ENCODE measurements around the gene UQCC2.

Gene UQCC2

DNA sequence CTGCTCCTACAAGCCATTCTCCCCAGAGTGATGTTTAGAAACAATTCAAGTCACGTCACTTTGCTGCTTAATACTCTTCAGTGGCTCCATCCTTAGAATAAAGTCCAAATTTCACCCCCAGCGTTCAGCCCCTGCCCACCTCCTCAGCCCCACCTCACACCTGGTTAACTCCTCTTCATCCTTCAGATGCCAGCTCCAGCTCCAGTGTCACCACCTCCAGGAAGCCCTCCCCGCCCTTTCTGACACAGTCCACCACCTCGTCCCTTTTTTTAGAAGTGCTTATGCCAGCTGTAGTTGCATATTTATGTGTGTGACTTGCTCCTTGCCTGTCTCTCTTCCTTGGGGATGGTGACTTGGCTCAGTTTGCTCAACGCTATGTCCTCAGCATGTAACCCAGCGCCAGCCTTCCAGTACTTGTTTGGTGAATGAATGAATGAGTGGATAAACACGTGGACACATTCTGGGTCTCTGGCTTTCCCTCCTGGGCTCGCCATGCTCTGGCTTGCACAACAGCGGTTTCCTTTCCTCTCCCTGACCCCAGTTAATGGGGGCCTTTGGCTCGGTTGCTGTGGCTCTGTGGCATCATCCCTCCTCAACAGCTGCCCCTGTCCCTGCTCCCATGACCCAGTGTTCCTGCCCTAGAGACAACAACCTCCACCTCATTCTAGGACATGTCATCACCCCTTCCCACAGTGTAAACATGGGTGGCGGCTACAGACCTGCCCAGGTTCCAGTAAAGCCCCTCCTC is 38.9 kb upstream of the UQCC2 start:
- H3K4me3 Mint-ChIP-seq = peak overlapping the region in 2 of 3 experiments; percentile 29 to 58
- no peaks in the 10 kb centered on the region for H3K9me3 Mint-ChIP-seq
- peak overlapping the region in 2 of 3 experiments; percentile 23 to 56 for H3K27ac Mint-ChIP-seq
- peaks cover 61% of the 10 kb centered on the region for H3K4me1 Mint-ChIP-seq
- H3K36me3 Mint-ChIP-seq (ENCODE audit: low read depth) = no peaks in the 10 kb centered on the region
- TF ChIP-seq, protein P1, sequence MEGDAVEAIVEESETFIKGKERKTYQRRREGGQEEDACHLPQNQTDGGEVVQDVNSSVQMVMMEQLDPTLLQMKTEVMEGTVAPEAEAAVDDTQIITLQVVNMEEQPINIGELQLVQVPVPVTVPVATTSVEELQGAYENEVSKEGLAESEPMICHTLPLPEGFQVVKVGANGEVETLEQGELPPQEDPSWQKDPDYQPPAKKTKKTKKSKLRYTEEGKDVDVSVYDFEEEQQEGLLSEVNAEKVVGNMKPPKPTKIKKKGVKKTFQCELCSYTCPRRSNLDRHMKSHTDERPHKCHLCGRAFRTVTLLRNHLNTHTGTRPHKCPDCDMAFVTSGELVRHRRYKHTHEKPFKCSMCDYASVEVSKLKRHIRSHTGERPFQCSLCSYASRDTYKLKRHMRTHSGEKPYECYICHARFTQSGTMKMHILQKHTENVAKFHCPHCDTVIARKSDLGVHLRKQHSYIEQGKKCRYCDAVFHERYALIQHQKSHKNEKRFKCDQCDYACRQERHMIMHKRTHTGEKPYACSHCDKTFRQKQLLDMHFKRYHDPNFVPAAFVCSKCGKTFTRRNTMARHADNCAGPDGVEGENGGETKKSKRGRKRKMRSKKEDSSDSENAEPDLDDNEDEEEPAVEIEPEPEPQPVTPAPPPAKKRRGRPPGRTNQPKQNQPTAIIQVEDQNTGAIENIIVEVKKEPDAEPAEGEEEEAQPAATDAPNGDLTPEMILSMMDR (IDR thresholded peaks at IDR 0.05; ENCODE audit: unreplicated experiment in 3 of 3) = no peak
- H3K27me3 Mint-ChIP-seq (ENCODE audit: low read depth) = peaks cover 25% of the 10 kb centered on the region

DNA sequence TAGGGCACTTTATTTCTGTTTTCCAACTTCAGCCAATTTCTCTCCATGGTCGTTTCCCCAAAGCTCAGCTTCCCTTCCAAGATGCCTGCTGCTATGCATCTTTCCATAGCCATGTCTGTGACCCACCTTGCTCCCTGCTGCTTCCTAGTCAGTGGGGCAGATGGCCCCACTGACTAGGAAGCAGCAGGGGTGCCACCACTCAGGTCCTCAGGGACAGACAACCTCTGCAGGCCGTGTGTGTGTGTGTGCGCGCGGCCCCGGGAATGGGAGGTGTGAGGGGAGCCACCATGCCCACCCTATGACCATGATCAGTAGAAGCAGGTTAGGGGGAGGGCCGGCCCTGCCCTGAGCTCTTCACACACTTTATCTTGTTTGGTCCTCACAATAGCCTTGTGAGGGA is 37.9 kb upstream of the UQCC2 start:
- TF ChIP-seq, protein P1 (IDR thresholded peaks at IDR 0.05; ENCODE audit: unreplicated experiment in 3 of 3) = no peak
- H3K27ac Mint-ChIP-seq = peak overlapping the region; percentile 14 to 76 (median 24)
- peaks cover 22% of the 10 kb centered on the region for H3K27me3 Mint-ChIP-seq (ENCODE audit: low read depth)
- no peak overlapping the region for H3K4me3 Mint-ChIP-seq
- no peaks in the 10 kb centered on the region for H3K36me3 Mint-ChIP-seq (ENCODE audit: low read depth)
- H3K9me3 Mint-ChIP-seq = no peaks in the 10 kb centered on the region
- H3K4me1 Mint-ChIP-seq = peaks cover 68% of the 10 kb centered on the region

DNA sequence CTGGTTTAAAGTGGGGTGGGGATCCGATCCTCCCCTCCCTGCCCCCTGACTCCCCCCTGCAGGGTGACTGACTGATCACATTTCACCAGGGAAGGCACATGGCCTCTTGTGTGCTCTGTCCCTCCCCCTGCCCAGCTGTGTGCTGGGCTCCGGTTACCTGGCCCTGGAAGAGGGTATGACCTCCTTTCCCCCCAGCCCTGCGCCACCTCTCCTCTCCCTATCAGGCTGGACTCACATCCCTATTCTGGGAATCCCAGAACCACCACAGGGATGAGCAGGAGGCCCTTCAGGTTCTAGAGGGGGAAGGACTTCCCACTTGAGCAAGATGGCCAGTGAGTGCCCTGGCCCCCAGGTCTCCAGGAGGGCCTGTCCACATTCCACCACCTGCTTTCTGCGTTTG is 37.3 kb upstream of the UQCC2 start:
- peaks cover 69% of the 10 kb centered on the region for H3K4me1 Mint-ChIP-seq
- no peak overlapping the region for H3K4me3 Mint-ChIP-seq
- peak overlapping the region; percentile 14 to 76 (median 24) for H3K27ac Mint-ChIP-seq
- peaks cover 26% of the 10 kb centered on the region for H3K27me3 Mint-ChIP-seq (ENCODE audit: low read depth)
- H3K9me3 Mint-ChIP-seq = no peaks in the 10 kb centered on the region
- TF ChIP-seq, protein P1 (IDR thresholded peaks at IDR 0.05; ENCODE audit: unreplicated experiment in 3 of 3) = no peak
- H3K36me3 Mint-ChIP-seq (ENCODE audit: low read depth) = no peaks in the 10 kb centered on the region

DNA sequence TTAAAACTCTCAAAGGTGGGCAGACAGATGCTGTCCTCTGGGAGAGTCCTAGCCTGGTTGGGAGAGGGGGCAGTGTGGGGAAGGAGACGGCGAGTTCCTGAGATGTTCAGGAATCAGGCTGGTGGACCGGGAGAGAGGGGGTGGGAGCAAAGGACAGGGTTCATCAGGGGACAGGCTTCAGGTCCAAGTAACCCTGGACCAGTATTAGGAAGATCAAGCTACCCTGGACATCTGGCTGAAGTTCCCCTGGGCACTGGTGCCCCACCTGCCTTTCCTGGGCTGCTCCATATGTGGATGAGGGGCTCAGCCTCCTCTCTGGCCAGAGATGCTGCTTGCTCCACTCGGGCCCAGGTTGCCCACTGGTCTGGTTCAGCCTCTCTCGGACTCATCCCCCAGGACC is 36.3 kb upstream of the UQCC2 start:
- TF ChIP-seq, protein P1 (IDR thresholded peaks at IDR 0.05; ENCODE audit: unreplicated experiment in 3 of 3) = no peak
- H3K27me3 Mint-ChIP-seq (ENCODE audit: low read depth) = peaks cover 26% of the 10 kb centered on the region
- H3K9me3 Mint-ChIP-seq = no peaks in the 10 kb centered on the region
- H3K4me3 Mint-ChIP-seq = peak overlapping the region in 2 of 3 experiments; percentile 29 to 39
- peaks cover 79% of the 10 kb centered on the region for H3K4me1 Mint-ChIP-seq
- H3K27ac Mint-ChIP-seq = peak overlapping the region in 2 of 3 experiments; percentile 56 to 95
- H3K36me3 Mint-ChIP-seq (ENCODE audit: low read depth) = no peaks in the 10 kb centered on the region

DNA sequence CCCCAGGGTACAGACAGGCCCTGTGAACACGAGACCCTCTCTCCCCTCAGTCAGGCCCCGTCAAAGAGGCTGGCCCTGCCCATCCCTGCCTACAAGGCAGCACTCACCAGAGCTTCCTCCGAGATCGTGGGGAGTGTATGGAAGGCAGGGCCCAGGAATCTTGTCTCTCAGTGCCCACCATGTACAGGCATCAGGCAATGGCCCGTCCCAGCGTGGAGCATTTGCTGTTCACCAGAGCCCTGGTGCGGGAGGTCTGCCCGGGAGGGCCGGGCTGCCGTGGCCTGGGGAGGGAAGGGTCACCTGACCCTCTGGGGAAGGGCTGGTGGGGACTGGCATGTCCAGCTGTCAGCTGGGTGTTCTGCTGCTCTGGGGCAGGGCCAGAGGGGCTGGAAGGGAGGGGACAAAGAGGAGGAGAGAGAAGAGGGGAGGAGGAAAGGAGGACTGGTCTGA is 35.2 kb upstream of the UQCC2 start, which contains the start of gene IP6K3:
Gene IP6K3, minus strand, starts transcription at position 255 of the 450 bp plus-strand sequence. CDS start 11,429 bp downstream, outside the sequence.
- Mint-ChIP-seq H3K27ac (peak within 1 kb of the TSS; percentile 89 to 95 (median 90)), H3K4me1 (peaks cover 83% of the 10 kb centered on the region), H3K4me3 (peak within 1 kb of the TSS; percentile 72 to 86 (median 78)), H3K9me3 (no peaks in the 10 kb centered on the region), H3K27me3 (ENCODE audit: low read depth) (peaks cover 26% of the 10 kb centered on the region), H3K36me3 (ENCODE audit: low read depth) (no peaks in the 10 kb centered on the region)
- TF ChIP-seq, protein P1 (IDR thresholded peaks at IDR 0.05; ENCODE audit: unreplicated experiment in 3 of 3) = no peak

All from nephron (organoid).